ENCODE measurements around the gene RRBP1.
A peak's percentile ranks its signal among the peaks of the same experiment; 100 is the strongest.

RRBP1 gene, protein sequence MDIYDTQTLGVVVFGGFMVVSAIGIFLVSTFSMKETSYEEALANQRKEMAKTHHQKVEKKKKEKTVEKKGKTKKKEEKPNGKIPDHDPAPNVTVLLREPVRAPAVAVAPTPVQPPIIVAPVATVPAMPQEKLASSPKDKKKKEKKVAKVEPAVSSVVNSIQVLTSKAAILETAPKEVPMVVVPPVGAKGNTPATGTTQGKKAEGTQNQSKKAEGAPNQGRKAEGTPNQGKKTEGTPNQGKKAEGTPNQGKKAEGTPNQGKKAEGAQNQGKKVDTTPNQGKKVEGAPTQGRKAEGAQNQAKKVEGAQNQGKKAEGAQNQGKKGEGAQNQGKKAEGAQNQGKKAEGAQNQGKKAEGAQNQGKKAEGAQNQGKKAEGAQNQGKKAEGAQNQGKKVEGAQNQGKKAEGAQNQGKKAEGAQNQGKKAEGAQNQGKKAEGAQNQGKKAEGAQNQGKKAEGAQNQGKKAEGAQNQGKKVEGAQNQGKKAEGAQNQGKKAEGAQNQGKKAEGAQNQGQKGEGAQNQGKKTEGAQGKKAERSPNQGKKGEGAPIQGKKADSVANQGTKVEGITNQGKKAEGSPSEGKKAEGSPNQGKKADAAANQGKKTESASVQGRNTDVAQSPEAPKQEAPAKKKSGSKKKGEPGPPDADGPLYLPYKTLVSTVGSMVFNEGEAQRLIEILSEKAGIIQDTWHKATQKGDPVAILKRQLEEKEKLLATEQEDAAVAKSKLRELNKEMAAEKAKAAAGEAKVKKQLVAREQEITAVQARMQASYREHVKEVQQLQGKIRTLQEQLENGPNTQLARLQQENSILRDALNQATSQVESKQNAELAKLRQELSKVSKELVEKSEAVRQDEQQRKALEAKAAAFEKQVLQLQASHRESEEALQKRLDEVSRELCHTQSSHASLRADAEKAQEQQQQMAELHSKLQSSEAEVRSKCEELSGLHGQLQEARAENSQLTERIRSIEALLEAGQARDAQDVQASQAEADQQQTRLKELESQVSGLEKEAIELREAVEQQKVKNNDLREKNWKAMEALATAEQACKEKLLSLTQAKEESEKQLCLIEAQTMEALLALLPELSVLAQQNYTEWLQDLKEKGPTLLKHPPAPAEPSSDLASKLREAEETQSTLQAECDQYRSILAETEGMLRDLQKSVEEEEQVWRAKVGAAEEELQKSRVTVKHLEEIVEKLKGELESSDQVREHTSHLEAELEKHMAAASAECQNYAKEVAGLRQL (N-terminal part only)

DNA sequence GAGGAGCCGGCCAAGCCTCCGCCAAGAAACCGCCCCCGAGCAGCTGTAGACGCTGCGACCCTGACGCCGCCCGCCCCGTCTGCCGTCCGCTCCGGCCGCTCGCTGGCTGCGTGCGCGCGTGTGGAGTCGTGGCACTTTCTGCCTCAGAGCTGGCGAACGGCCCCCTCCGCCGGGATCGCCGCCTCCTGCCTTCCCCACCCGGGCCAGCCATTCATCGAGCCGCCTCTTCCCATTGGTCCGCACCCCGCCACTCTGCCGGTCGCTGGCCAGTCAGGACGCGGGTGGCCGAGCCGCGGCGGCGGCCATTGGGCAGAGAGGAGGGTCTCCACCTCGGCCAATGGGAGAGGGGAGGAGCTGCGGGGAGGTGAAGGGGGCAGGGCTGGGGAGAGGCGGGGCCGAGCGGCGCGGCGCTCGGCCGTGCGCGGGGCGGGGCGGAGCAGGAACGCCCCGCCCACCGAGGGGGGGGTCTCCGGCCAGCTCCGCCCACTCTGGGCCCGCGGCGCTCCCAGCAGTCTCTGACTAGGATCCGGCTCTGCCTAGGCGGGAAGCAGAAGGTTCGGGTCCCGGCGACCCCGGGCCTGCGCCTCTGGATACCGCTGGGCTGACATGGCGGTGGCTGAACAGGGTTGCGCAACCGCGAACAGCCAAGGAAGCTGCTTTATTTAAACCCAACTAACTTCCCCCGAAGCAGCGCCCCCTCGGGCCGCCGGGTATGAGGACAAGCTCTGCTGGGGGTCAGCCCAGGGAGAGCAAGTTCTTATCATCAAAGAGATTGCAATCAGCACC, at the start of gene RRBP1:
Gene RRBP1, minus strand, starts transcription at position 140 of the 786 bp plus-strand sequence. CDS start 21,735 bp downstream, outside the sequence.
- peak; percentile 86 to 100 (median 98) for DNase-seq

DNA sequence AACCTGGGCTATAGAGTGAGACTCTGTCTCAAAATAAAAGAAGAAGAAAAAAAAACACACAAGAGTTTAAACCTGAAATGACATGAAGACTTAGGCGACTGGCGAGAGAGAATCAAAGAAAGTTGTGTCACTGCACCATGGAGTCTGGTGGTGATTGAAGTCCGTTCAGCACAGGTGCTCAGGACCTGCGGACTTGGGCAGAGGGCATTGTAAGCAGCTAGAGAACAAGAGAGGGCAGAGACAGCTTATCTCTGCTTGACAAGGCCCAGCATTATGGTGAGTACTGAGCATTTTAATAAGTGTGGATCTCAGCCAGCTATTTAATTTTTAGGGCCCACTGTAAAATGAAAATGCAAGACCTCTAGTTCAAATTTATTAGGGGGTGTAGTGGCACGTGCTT, 49.2 kb upstream of the RRBP1 start:
- no peak for DNase-seq

DNA sequence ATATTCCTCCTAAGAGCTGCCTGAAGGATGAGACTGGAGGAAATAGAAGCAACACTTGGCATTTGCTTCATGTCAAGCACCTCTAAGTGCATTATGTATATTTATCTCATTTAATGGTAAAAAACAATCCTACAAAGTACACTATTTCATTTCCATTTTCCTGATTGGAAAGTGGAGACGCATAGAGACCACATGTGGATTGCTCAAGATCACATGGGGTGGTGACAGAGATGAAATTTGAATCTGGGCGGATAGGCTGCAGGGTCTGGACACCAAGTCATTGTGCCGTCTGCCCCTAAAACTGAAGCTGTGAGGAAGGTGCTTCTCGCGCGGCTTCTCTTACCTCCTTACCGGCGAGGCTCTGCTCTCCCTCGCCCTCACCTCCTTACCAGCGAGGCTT, 48.0 kb upstream of the RRBP1 start:
- no peak for DNase-seq

DNA sequence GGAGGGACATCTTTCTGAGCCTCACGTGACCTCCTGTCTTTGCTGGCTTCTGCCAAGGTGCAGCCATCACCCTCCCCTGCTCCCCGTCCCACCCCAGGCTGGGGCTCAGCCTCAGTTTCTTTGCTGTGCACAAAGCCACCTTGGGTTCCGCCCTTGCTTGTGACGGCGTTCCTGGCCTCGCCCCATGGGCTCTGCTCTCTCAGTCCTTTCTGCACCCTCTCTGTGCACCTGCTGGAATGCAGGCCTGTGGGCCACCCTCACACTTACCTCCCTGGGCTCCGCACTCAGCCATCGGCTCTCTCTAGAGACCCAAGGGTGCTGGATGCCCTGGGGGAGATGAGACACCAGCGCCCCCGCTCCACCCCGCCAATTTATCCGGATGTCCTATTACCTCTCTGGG, 46.0 kb upstream of the RRBP1 start:
- no peak for DNase-seq

DNA sequence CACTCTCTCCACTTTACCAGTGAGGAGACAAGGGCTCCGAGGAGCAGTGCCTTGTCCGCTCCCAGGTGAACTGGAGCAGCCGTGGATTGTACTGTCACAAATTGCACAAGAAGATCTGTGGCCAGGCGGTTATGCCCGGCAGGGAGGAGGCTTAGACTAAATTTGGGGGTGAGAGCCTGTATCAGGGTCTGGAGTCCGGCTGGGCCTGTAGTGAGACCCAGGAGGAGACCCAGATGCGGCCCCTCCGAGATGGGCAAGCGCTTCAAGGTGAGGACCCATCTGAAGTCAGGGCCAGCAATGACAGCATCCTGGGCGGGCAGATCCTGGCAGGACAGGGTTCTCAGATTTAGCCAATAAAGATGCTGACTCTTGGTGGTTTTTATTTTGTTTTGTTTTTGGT, 45.3 kb upstream of the RRBP1 start:
- no peak for DNase-seq

DNA sequence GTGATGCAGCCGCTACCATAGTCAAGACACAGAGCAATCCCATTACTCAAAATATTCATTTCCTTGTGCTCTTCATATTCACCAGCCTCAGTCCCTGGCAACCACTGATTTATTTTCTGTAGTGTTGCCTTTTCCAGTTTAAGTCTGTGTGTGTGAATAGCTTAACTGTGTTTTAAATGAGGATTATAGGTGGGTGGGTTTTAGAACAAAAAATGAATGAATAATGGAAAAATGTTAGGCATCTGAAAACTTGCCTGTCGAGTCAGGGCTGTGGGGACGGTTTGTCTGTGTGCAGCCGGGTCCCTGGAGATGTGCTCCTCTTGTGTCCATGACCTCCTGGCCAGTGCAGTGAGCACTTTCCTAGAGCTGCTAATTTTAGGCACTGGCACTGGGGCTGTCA, 44.9 kb upstream of the RRBP1 start:
- no peak for DNase-seq

DNA sequence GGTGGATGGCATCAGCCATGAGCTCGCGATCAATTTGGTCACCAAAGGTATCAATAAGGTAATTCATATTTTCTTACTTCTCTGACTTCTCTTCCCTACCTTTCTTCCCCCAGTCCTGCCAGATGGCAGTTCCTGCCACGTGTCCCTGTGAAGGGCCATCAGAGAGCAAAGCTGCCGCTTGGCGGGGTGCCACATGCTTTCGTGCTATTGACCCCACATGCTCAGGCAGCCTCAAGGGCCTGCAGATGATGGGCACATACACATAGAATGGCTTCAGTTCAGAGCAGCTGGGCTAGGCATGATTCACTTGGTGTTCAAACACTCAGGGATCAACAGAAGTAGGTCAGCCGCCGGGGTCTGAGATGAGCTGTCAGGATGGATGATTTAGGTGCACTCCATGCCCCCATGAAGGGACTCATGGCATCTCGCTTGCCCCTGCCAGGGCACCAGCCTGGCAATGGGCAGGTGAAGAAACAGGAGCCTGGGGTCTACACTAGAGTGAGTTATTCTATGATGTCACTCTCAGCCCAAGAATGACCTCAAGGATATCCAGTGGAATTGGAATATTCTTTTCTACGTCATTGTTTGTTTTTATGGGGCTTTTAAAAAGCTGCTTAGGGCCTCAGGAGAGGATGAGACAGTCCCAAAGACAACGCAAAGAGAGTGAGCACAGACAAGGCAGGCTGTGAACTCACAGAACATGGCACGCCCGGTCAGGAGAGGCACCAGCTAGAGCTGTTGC, 43.2 kb upstream of the RRBP1 start:
- peak in 1 of 51 donors; percentile 2 for DNase-seq

DNA sequence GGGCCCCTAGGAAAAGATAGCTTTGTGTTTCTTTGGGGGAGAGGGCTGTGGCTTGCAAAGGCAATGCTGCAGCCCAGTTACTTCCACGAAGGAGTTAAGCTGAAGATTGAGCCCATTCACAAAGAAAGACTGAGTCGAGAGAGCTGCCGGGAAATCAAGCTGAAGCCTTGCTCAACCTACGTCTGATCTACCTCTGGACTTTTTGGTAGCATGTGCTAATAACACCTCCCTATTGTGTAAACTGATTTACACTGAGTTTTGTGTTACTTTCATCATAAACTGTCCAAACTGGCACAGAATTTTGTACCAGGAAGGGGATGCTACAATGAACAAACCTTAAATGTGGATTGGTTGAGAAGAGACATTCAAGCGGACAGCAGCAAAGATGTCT, 41.3 kb upstream of the RRBP1 start:
- no peak for DNase-seq

DNA sequence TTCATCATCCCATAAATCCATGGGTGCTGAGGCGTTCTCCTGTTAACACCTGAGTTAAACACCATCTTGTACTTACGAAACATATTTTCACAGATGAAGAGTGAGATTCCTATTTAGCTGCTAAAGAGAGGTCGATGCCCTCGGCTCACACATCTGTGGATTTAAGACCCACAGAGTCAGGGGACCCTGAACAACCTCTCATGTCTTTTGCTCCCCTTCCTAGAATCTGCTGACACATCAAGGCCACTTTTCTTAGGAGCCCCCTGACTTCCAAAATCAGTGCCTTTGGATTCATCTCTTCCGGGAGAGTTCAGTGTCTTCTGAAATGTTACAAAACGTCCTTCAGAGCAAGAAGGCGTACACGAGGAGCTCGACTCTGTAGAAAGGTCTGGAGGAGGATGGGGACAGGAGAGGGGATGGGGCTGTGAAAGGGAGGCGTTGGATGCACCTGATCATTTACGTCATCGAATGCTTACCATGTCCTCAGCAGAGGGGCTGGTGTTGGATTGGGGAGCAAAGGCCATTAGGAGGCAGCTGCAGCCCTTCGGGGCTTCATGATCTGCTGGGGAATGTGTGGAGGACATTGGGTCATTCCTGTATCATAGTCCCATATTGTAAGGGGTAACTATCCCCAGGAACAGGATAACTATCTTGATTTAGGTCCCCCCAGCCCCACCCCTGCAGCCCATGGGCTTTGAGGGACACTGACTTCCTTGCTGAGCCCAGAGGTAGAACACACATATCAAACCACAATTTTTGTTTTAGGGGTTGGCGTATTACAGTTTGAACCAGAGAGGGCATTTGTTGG, 40.7 kb upstream of the RRBP1 start:
- no peak for DNase-seq

DNA sequence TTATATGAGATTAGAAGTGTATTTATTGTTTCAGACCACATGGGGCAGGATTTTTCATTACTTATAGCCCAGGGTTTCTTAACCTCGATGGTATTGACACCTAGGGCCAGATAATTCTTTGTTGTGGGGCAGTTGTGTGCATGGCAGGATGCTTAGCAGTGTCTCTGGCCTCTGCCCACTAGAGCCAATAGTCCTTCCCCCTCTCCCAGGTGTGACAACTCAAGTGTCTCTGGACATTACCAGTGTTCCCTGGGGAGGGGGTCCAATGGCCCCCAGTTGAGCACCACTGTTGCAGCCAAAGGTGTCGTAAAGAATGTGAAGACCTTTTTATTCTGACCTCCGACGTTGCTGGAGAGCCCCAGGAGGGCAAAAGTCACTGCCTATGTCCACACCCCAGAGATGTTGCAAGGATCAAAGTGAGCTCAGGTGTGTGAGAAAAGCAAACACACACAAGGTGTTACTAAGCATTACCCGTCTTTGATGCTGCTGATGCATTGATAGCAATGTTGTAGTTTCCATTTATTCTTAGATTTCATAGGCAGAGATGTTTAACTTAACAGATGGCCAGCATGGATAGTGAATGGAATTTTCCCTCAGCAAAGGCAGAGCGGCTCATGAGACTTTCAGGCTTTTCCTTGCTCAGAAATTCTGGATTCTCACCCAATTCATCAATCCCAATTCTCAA, 39.9 kb upstream of the RRBP1 start:
- no peak for DNase-seq

DNA sequence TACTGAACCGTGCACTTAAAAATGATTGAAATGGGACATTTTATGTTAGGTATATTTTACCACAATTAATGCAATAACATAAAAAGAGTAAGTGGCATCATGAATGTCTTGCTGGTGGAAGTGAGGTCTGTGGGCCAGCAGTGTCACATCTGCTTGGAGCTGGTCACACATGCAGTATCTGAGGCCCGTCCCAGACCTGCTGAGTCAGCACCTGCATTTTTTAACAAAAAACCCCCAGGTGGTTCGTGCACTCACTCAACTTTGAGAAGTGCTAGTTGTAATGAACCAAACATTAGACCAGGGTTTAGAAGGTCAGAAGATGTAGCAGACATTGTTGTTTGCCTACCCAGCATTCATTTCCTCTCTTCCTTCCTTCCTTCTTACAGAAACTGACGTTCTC, 38.7 kb upstream of the RRBP1 start:
- DNase-seq = no peak

DNA sequence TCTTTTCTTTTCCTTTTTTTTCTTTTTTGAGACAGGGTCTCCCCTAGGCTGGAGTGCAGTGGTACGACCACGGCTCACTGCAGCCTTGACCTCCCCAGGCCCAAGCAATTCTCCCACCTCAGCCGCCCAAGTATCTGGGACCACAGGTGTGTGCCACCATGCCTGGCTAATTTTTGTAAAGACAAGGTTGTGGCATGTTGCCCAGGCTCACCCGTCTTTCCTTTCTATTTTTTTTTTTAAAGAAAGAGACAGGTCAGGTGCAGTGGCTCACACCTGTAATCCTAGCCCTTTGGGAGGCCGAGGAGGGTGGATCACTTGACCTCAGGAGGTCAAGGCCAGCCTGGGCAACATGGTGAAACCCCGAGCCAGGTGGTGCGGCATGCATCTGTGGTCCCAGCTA, 34.3 kb upstream of the RRBP1 start:
- DNase-seq = no peak

DNA sequence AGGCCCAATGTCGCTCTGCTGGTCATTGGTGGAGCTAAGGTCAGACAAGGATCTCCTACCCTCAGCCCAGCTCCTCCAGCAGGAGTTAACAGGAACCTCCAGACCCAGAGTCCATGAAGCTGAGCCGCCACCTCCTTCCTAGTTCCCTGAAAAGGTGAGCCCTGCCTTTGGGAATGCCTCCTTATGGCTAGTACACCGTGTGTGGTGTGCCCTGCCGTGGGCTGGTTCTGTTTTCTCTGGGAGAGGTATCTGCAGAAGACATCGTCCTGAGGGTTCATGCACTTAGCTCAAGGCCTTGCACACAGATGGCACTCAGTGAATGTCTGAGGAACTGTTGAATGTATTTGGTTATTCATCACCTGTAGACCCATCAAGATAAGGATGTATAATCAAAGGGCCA, 33.0 kb upstream of the RRBP1 start:
- DNase-seq = no peak

DNA sequence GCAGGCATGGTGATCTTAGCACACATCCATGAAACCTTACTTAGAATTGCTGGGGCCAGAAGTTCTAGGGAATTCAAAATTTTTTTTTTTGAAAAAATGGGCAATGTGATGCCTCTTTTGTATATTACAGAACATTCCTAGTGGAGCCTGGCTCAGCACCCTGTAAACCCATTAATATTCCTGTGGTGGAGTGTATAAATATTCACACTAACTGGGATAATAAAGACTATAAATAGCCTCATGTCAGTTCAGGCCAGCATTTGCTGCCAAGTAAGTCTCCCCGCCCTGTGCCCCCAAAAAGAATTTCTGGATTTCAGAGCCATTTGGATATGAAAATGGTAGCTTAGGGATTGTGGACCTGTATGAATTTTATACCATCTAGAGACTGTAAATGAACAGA, 32.6 kb upstream of the RRBP1 start:
- DNase-seq = no peak

DNA sequence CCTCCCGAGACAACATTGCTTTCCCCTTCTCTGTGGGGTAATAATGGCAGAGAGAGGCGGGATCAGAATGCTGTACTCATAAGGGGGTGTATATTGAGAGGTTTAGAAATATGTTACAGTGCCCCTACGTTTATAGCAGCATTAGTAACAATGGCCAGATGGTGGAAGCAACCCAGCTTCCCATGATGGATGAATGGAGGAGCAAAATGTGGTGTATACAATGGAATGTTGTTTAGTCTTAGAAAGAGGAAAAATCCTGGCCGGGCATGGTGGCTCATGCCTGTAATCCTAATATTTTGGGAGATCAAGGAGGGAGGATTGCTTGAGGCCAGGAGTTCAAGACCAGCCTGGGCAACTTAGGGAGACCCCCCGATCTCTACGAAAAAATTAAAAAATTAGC, 30.7 kb upstream of the RRBP1 start:
- DNase-seq = no peak

DNA sequence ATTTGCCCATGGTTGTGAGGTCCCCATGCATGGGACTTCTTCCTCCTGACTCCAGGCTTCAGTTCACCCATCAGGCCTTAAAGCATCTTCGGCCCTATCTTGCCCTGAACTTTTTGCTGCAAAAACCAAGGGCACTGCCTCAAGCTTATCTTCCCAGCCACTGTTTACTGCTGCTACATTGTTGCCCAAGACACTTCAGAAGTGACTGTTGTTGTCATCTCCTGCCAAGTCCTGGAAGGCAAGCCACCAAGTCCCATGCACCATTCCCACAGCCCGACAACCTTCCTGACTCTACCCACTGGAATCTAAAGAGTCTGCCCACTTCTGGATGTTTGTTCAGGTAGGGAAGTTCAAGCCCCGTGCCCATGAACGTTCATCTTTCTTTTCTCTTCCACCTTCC, 30.2 kb upstream of the RRBP1 start:
- DNase-seq = no peak

DNA sequence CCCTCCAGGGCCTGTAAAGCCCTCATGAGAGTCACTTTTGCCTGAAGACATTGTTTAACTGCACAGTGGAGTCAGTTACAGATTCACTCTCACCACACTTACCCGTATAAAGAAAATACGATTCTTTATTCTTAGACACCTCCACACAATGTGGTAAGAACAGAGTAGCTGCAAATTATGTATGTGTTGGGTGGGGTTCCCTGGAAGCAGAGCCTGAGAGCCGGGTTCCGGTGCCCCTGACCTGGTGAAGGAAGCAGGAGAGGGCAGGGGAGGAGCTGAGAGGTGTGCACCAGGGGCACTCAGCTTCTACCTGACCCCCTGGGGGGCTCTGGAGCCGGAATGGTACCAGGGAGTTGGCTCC, 29.2 kb upstream of the RRBP1 start:
- DNase-seq = no peak

DNA sequence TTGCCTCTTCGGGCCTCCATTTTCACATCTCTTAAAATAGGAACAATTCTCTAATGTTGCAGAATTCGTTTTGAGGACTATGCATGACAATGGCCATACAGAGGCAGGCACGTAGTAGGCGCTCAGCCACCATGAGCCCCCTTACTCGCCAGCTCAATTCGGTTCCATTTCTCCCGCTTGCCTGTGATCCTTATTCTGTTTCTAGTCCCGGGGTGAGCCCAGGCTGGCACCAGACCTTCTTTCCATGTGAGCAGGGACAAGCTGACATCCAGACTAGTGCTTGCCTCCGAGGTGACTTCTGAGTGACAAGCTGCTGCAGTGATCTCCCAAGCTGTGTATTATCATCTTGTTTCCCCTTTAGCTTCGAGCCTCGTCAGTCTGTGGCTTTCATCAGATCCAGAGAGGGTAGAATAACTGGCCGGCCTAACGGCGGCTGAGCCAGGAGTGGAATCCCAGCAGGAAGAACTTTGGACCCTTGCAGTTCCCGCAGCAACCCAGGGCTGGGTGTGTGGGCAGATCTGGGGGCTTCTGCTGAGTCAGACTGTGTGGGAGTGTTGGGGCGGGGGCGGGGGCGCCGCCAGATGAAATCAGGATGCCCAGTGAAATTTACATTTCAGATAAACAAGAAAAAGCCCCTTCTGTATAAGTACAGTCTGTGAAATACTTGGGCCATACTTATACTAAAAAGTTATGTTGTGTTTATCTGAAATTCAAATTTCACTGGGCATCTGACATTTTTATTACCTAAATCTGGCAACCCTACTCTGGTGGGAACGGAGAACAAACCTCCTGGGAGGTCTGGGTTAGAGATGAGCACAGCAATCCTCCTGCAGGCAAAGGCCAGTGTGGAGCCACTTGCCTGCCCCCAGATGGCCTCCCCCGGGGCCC, 28.6 kb upstream of the RRBP1 start:
- DNase-seq = no peak

Measured in hypothalamus (tissue), 51 donors.